OCI-LY3 (cell line): Measurements from ENCODE around the gene DLG1.

Experiments used
- EZH2phosphoT487 ChIP-seq: fragments of 200-600 bp; shearing (Covaris generic); IDR thresholded peaks from 2 replicates; pipeline ENCODE4 v1.6.1; 2018; ENCODE audit warnings: antibody characterized with exemption, mixed run types, low read depth
- TF ChIP-seq, protein P1 (sequence below): fragments of 200-600, 300-600 bp; sonication (generic); IDR thresholded peaks from 2 replicates; pipeline ENCODE4 v1.5.1; 2014; ENCODE audit warnings: antibody characterized with exemption, low read length, low read depth

DNA sequence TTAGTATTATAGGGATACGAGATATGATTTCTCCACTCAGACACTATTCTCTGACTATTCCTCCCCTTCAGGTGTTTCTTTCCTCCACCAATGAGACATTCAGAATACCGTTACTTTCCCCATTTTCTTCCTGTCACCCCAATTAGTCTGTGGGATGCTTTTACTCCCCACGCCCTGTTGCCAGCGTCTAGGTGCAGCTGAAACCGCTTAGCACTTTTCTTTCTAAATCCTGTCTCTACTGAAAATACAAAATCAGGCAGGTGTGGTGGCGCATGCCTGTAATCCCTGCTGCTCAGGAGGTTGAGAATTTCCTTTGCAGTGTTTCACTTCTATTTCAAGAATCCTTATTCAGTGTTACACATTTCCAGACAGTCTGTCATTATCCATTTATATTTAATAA lies 49.6 kb upstream of the DLG1 start:
- TF ChIP-seq, protein P1, sequence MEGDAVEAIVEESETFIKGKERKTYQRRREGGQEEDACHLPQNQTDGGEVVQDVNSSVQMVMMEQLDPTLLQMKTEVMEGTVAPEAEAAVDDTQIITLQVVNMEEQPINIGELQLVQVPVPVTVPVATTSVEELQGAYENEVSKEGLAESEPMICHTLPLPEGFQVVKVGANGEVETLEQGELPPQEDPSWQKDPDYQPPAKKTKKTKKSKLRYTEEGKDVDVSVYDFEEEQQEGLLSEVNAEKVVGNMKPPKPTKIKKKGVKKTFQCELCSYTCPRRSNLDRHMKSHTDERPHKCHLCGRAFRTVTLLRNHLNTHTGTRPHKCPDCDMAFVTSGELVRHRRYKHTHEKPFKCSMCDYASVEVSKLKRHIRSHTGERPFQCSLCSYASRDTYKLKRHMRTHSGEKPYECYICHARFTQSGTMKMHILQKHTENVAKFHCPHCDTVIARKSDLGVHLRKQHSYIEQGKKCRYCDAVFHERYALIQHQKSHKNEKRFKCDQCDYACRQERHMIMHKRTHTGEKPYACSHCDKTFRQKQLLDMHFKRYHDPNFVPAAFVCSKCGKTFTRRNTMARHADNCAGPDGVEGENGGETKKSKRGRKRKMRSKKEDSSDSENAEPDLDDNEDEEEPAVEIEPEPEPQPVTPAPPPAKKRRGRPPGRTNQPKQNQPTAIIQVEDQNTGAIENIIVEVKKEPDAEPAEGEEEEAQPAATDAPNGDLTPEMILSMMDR = no peak
- no peak for TF ChIP-seq EZH2phosphoT487
